HepG2 (cell line): ENCODE measurements around the gene TET3. TPM values are rescaled to one million over a fixed set of nuclear protein-coding genes. Genes with fewer than 3 reads are reported as not detected.

Experiments used
- ATAC-seq: fragments of 200-7000 bp; cut with Tn5 transposase; 3 replicates; pipeline ENCODE4 v1.9.1; 2020; ENCODE audit warnings: mild to moderate bottlenecking, moderate library complexity
- BruUV-seq: library from RNA; stranded (reverse); fragments of 400-500 nt; replicated peaks from 2 replicates; lab custom pipeline; 2021; lab: Mats Ljungman, UMichigan
- CTCF ChIA-PET: fragments of 300-600 bp; formaldehyde crosslinking; extraction: SDS; loops from one replicate; lab custom pipeline; 2021; ENCODE audit warnings: low total read pairs, inconsistent platforms, low intra/inter-chr PET ratio; lab: Yijun Ruan, JAX
- POLR2A ChIA-PET: fragments of 350-600 bp; sonication (Branson Sonifier 250); formaldehyde crosslinking; loops from one replicate; lab custom pipeline; 2020; ENCODE audit warnings: antibody characterized with exemption, inconsistent platforms; lab: Yijun Ruan, JAX
- DNase-seq: peaks from one replicate; pipeline ENCODE4 v3.0.0-alpha.2; 2015; ENCODE audit warnings: low spot score
- FAIRE-seq: peaks from 3 replicates; lab custom pipeline; 2011; peaks lifted over from hg19 to GRCh38; lab: Jason Lieb, UNC
- H2AFZ ChIP-seq: one replicate; pipeline ENCODE4 v1.6.1; 2011; ENCODE audit warnings: low read length, inconsistent platforms
- H3K27ac ChIP-seq: fragments of 300-600 bp; 3 replicates; pipeline ENCODE4 v1.8.0; 2011; ENCODE audit warnings: mixed run types, mild to moderate bottlenecking, mixed read lengths, low read length, inconsistent platforms; ENCODE audit not compliant: insufficient read depth; ENCODE audit errors: extremely low read length
- H3K27me3 ChIP-seq, 2 experiments: fragments of 200-600 bp in 1 of 2; 2 replicates in 1 of 2; 3 replicates in 1 of 2; pipeline versions ENCODE4 v1.6.0 to v1.8.0; 2011; ENCODE audit warnings: low read length in 2 of 2, mild to moderate bottlenecking in 2 of 2, moderate library complexity in 2 of 2, inconsistent platforms in 1 of 2; ENCODE audit not compliant: insufficient read depth in 2 of 2, control insufficient read depth in 1 of 2
- H3K36me3 ChIP-seq, 2 experiments: fragments of 200-600 bp in 1 of 2; replicated peaks in 1 of 2; 2 replicates in 1 of 2; 3 replicates in 1 of 2; pipeline versions ENCODE4 v1.5.1 to v1.8.0; 2011; ENCODE audit warnings: low read length in 2 of 2, inconsistent platforms in 1 of 2; ENCODE audit not compliant: insufficient read depth in 2 of 2, control insufficient read depth in 1 of 2
- H3K4me1 ChIP-seq: 2 replicates; pipeline ENCODE4 v1.5.1; 2012; ENCODE audit warnings: low read length, inconsistent platforms; ENCODE audit not compliant: insufficient read depth
- H3K4me2 ChIP-seq: 2 replicates; pipeline ENCODE4 v1.6.0; 2011; ENCODE audit warnings: low read depth, low read length, inconsistent platforms
- H3K4me3 ChIP-seq, 3 experiments: fragments of 200-600 bp in 1 of 3; sonication (generic), shearing (Covaris generic) in 1 of 3; replicated peaks in 1 of 3; 2 replicates each; pipeline ENCODE4 v1.5.1; 2011 to 2016; ENCODE audit warnings: low read length in 3 of 3, inconsistent platforms in 2 of 3, low read depth in 2 of 3, mild to moderate bottlenecking in 2 of 3, control low read depth in 1 of 3, mixed read lengths in 1 of 3; ENCODE audit not compliant: insufficient read depth in 1 of 3
- H3K79me2 ChIP-seq: one replicate; pipeline ENCODE4 v1.6.1; 2011; ENCODE audit warnings: low read length, inconsistent platforms; ENCODE audit not compliant: insufficient read depth
- H3K9ac ChIP-seq: 2 replicates; pipeline ENCODE4 v1.6.0; 2011; ENCODE audit warnings: mild to moderate bottlenecking, low read depth, low read length, inconsistent platforms; ENCODE audit not compliant: insufficient read depth
- H3K9me3 ChIP-seq: 2 replicates; pipeline ENCODE4 v1.5.1; 2012; ENCODE audit warnings: mild to moderate bottlenecking, low read length
- H4K20me1 ChIP-seq: 2 replicates; pipeline ENCODE4 v1.6.0; 2011; ENCODE audit warnings: inconsistent platforms, mild to moderate bottlenecking, low read length, moderate library complexity; ENCODE audit not compliant: insufficient read depth
- ERF ChIP-seq: IDR thresholded peaks from 2 replicates; pipeline ENCODE4 v1.6.1; 2018; ENCODE audit warnings: missing biosample characterization, missing genetic modification reagents
- FOXC1 ChIP-seq: sonication (generic); formaldehyde crosslinking; IDR thresholded peaks from 2 replicates; pipeline ENCODE4 v1.8.0; 2022; ENCODE audit warnings: mild to moderate bottlenecking, missing genetic modification reagents, borderline replicate concordance
- HNRNPL ChIP-seq: fragments of 200-400 bp; formaldehyde crosslinking; IDR thresholded peaks from 2 replicates; pipeline ENCODE4 v1.6.1; 2017; ENCODE audit warnings: mild to moderate bottlenecking, low read depth, low read length
- KLF15 ChIP-seq: sonication (generic); formaldehyde crosslinking; IDR thresholded peaks from 2 replicates; pipeline ENCODE4 v1.8.1; 2023; ENCODE audit warnings: borderline replicate concordance, mild to moderate bottlenecking, inconsistent platforms, missing genetic modification reagents, mixed read lengths
- MAFF ChIP-seq: IDR thresholded peaks from 2 replicates; pipeline ENCODE4 v1.6.1; 2011; ENCODE audit warnings: low read depth, low read length, improper control_type of control experiment
- SAP130 ChIP-seq: IDR thresholded peaks from 2 replicates; pipeline ENCODE4 v1.6.1; 2016; ENCODE audit warnings: low read depth
- TAF15 ChIP-seq: fragments of 200-400 bp; formaldehyde crosslinking; IDR thresholded peaks from one replicate; pipeline ENCODE4 v1.6.1; 2018; ENCODE audit warnings: mild to moderate bottlenecking, low read depth, low read length; ENCODE audit not compliant: poor library complexity, severe bottlenecking
- ZBTB49 ChIP-seq: sonication (generic); formaldehyde crosslinking; IDR thresholded peaks from 2 replicates; pipeline ENCODE4 v1.4.0; 2020; ENCODE audit warnings: missing genetic modification reagents, borderline replicate concordance
- ZIK1 ChIP-seq: sonication (generic); formaldehyde crosslinking; IDR thresholded peaks from 2 replicates; pipeline ENCODE4 v1.5.0; 2020; ENCODE audit warnings: mild to moderate bottlenecking, low read depth, missing genetic modification reagents, borderline replicate concordance
- ZNF224 ChIP-seq: sonication (generic); formaldehyde crosslinking; IDR thresholded peaks from 2 replicates; pipeline ENCODE4 v1.5.0; 2020; ENCODE audit warnings: mild to moderate bottlenecking, missing genetic modification reagents
- ZNF678 ChIP-seq: sonication (generic); formaldehyde crosslinking; IDR thresholded peaks from 2 replicates; pipeline ENCODE4 v1.4.0; 2020; ENCODE audit warnings: mild to moderate bottlenecking, missing genetic modification reagents
- ZNF709 ChIP-seq: sonication (generic); formaldehyde crosslinking; IDR thresholded peaks from 2 replicates; pipeline ENCODE4 v1.5.0; 2020; ENCODE audit warnings: mild to moderate bottlenecking, missing genetic modification reagents
- ZNF850 ChIP-seq: sonication (generic); formaldehyde crosslinking; conservative IDR thresholded peaks from 2 replicates; pipeline ENCODE4 v1.9.0; 2021; ENCODE audit warnings: mild to moderate bottlenecking, missing genetic modification reagents
- WGBS: methylation state at CpG from one replicate; pipeline ENCODE4 v1.1.6; 2017; ENCODE audit warnings: low lambda C conversion rate; 5-methylcytosine and 5-hydroxymethylcytosine counted together
- in situ Hi-C: cut with HindIII; loops from 2 replicates; pipeline ENCODE4 v1.10.0; 2017; ENCODE audit warnings: low pct_unique_long_range_greater_than_20kb; ENCODE audit not compliant: extremely low pct_ligation_motif_present
- intact Hi-C: fragments of 100-400 bp; cut with micrococcal nuclease; formaldehyde crosslinking; loops from one replicate; pipeline ENCODE4 v1.10.0; 2022; ENCODE audit not compliant: unreplicated experiment
- polyA plus RNA-seq, 8 experiments: library from polyadenylated mRNA; depleted of rRNA in 3 of 8; stranded (reverse) in 7 of 8; unstranded in 1 of 8; fragments of >200 nt; fragmentation: Illumina TruSeq in 4 of 8; extraction: Trizol in 4 of 8; gene quantifications; 2 replicates each; pipeline versions ENCODE4 v1.2.1 to v1.2.3, GENCODE V29; 2011 to 2016; ENCODE audit warnings: low read depth in 4 of 8, missing spikeins in 1 of 8, mixed read lengths in 1 of 8; ENCODE audit not compliant: insufficient read depth in 1 of 8
- total RNA-seq, 5 experiments: library from RNA; depleted of rRNA; stranded (reverse); fragments of >200 nt; fragmentation: Illumina TruSeq; extraction: Trizol; gene quantifications; 2 replicates each; pipeline ENCODE4 v1.2.3, GENCODE V29; 2016; ENCODE audit warnings: low read depth in 1 of 5
- TF ChIP-seq, protein P1 (sequence below): fragments of 450-650 bp; IDR thresholded peaks from 2 replicates; pipeline ENCODE4 v1.6.1; 2016
- TF ChIP-seq, protein P2 (sequence below): sonication (generic); formaldehyde crosslinking; IDR thresholded peaks from 2 replicates; pipeline ENCODE4 v1.4.0; 2020; ENCODE audit warnings: mild to moderate bottlenecking, missing genetic modification reagents

The TET3 gene
- total and polyA plus RNA-seq, 2 of the 13 experiments (the other 11 are each of a cell fraction or from before 2014, with no cell fraction given): 4.3 to 6.8 TPM

- peak; percentile 10 for ATAC-seq
- Histone ChIP-seq H2AFZ (no peak overlapping the region), H3K27me3 (no peaks in the 10 kb centered on the region), H3K9me3 (no peaks in the 10 kb centered on the region), H3K4me3 (no peak overlapping the region), H3K36me3 (peaks cover 14 to 42% of the 10 kb centered on the region in 2 experiments; a peak in 4 of 5 replicates), H3K4me2 (peak overlapping the region; percentile 9; the same call in 1 of the 2 replicates), H3K79me2 (peaks cover 55% of the 10 kb centered on the region), H3K27ac (no peak overlapping the region), H3K4me1 (peaks cover 28% of the 10 kb centered on the region), H4K20me1 (peaks cover 24% of the 10 kb centered on the region; the same call in 1 of the 2 replicates), H3K9ac (no peak overlapping the region)
- BruUV-seq: no TSS peak
- in situ Hi-C loops: no loop called here
- DNase-seq: no peak
- intact Hi-C loops: no loop called here
- POLR2A ChIA-PET: interaction anchor here (2.3 kb wide), 1 partner anchor 12 kb away, joined by 12 read pairs; no protein-coding TSS in a partner anchor
- CTCF ChIA-PET: no interaction called here
- FAIRE-seq: no peak
- WGBS: 50% methylated on average over 9 of the region's 10 CpGs
- TF ChIP-seq TAF15 (no peak), ERF (no peak), ZNF224 (CRISPR knock-in tag) (no peak), ZIK1 (CRISPR knock-in tag) (no peak), MAFF (0 out of 2 replicates have a peak, but pooled peaks have one; percentile 12), ZNF678 (CRISPR knock-in tag) (no peak), ZNF709 (no peak), ZNF850 (no peak), FOXC1 (0 out of 2 replicates have a peak, but pooled peaks have one; percentile 36), SAP130 (peak; percentile 24; the same call in 1 of the 2 replicates), HNRNPL (no peak), KLF15 (CRISPR knock-in tag) (no peak), ZBTB49 (CRISPR knock-in tag) (no peak)
- TF ChIP-seq, protein P1, sequence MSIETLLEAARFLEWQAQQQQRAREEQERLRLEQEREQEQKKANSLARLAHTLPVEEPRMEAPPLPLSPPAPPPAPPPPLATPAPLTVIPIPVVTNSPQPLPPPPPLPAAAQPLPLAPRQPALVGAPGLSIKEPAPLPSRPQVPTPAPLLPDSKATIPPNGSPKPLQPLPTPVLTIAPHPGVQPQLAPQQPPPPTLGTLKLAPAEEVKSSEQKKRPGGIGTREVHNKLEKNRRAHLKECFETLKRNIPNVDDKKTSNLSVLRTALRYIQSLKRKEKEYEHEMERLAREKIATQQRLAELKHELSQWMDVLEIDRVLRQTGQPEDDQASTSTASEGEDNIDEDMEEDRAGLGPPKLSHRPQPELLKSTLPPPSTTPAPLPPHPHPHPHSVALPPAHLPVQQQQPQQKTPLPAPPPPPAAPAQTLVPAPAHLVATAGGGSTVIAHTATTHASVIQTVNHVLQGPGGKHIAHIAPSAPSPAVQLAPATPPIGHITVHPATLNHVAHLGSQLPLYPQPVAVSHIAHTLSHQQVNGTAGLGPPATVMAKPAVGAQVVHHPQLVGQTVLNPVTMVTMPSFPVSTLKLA: peak; percentile 30; the same call in 1 of the 2 replicates
- TF ChIP-seq, protein P2, sequence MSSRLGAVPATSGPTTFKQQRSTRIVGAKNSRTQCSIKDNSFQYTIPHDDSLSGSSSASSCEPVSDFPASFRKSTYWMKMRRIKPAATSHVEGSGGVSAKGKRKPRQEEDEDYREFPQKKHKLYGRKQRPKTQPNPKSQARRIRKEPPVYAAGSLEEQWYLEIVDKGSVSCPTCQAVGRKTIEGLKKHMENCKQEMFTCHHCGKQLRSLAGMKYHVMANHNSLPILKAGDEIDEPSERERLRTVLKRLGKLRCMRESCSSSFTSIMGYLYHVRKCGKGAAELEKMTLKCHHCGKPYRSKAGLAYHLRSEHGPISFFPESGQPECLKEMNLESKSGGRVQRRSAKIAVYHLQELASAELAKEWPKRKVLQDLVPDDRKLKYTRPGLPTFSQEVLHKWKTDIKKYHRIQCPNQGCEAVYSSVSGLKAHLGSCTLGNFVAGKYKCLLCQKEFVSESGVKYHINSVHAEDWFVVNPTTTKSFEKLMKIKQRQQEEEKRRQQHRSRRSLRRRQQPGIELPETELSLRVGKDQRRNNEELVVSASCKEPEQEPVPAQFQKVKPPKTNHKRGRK (CRISPR knock-in tag): no peak
These were observed 15.3 kb downstream of the TET3 start for GRCh38 chr2:73999881-74000597.
